GM04504 (cell line): Measurements from ENCODE around the gene MSANTD2.

Experiments used
- DNase-seq: peaks from one replicate; pipeline ENCODE4 v3.0.0-alpha.2; 2012; ENCODE audit warnings: low read depth

Gene MSANTD2

DNA sequence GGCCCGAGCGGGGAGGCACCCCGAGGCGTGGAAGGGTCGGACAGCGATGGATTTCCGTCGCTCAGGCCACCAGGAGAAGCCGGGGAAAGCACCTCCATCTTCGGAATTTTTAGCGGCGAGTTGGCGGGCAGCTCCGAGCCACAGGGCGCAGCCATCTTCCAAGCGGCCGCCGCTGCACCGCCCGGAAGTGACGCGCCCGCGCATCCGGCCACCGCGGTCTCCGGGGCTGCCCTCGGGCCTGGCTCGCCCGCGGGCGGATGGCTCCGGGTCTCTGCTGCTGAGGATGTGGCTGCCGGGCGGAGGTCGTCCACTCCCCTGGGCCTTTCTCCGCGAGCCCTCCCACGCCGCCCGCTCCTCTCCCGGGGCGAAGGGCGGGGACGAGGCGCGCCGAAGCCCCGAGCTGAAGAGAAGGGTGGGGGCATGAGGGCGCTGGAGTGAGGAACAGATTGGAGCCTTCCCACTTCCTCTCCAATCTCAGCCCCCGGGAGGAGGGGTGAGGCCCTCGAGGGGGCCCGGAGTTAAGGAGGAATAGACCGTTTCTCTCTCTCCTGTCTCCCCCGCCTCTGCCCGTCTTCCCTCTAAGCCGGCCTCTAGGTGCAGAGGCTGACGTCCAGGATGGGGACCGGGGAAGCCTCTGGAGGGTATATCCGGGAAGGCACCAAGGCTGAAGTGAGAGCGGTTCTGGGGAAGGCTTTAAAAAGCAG lies at the start of gene MSANTD2:
Gene MSANTD2, minus strand, starts transcription at position 181 of the 704 bp plus-strand sequence. Its CDS starts 26 bp downstream, at position 155.
- DNase-seq: peak; percentile 40

GRCh38 chr11:124846070-124846673 lies 46.0 kb upstream of the MSANTD2 start:
- no peak for DNase-seq

GRCh38 chr11:124844664-124845079 lies 44.5 kb upstream of the MSANTD2 start:
- DNase-seq: no peak

DNA sequence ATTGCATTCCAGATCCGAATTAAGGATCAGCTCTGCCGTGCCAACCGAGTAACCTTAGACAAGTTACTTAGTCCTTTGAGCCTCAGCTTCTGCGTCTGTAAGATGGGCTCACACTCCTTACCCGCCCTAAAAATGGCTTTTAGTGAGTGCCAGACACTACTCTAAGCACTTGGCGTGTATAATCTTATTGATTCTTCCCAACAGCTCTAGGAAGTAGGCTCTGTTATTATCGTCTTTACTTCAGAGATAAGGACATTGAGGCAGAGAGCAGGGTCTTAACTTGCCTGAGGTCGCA lies 43.4 kb upstream of the MSANTD2 start:
- no peak for DNase-seq

DNA sequence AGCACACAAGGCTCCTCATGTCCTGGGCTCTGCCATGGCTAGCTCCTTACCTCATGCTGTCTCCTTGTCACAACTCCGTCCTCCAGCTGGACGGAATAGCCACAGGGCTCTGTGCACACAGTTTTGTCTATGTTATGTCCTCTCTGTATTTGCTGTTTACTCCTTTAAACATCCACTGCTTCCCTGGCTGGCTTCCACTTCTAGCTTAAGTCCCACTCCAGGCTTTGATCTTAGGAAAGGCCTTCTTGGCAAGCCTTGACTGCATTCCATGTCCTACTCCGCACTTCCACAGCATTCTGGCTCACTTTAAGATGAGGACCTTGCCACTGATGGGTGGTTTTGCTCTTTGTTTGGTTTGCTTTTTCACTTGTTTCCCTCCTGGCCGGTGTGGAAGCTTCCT lies 42.1 kb upstream of the MSANTD2 start:
- DNase-seq: no peak

DNA sequence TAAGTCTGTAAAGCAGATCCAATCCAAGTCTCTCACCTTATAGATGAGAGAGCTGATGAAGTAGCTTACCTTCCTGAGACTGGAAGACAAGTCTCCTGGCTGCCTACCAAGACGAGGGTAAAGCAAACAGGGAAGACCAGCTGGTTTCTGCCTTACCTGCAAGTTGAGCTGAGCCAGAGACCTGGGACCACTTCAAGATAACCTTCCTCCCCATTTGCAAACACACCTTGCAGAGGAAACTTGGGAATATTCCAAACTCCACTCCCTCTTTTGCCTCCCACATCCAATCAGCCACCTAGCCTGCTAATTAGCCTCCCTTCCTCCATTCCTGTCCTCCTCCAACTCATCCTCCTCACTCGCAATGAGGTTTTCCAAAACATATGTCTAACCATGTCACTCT lies 41.6 kb upstream of the MSANTD2 start:
- DNase-seq: no peak

- no peak for DNase-seq
Measured at GRCh38 chr11:124841201-124841600, 41.0 kb upstream of the MSANTD2 start.

DNA sequence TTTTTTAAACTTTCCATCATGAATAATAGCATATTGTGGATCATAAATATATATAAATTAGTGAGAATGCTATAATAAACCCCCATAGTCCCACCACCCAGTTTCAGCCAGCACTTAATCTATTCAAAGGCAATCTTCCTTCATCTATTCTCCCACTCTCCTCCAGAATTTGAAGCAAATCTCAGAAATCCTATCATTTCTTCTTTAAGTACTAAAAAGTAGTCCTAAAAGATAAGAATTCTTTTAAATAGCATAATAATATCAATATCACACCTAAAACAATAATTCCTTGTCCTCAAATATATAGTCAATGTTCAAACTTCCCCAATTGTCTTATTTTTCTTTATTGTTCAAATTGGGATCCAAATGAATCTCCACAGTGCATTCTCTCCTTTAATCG lies 40.5 kb upstream of the MSANTD2 start:
- no peak for DNase-seq

- DNase-seq: no peak
Measured at GRCh38 chr11:124839972-124840621, 39.9 kb upstream of the MSANTD2 start.

DNA sequence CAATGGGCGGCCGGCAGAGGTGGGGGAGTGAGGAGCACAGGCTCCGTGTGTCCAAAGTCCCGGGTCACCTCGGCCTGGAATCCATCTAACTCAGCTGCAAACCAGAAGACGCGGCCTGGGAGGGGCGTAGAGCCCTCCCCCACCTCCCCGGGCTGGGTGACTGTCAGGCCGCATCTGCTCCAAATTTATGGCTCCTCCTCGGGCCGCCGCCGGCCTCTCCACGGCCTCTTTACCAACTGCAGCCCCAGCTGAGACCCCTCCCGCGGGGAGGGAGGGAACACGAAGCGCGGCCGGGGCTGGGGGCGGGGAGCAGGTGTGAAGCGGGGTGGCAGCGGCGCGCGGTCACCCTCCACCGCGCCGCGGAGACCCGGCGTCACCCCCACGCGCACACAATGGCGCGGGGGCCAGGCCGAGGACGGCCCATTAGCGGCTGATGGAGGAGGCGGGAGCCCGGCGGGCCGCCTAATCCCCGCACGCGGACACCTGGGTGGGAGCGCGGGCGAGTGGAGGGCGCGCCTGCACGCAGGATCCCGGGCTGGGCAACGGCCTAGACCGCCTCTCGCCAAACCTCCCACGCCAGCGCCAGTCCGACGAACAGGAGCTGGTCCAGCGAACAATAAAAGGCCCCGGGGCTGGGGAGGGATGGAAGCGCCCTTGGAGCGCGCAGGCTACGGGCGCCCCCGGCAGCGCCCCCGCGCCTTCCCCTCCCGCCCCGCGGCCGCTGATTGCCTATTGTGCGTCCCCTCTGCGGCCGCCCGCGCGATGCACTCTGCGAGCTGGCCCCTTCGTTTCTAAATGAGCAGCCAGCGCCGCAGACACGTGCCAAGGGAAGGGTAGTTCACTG lies 39.1 kb upstream of the MSANTD2 start:
- no peak for DNase-seq

- no peak for DNase-seq
Measured at GRCh38 chr11:124838805-124839127, 38.6 kb upstream of the MSANTD2 start.

GRCh38 chr11:124837491-124837856 lies 37.3 kb upstream of the MSANTD2 start:
- DNase-seq: peak; percentile 57

- DNase-seq: no peak
Measured at GRCh38 chr11:124835918-124836317, 35.7 kb upstream of the MSANTD2 start.

DNA sequence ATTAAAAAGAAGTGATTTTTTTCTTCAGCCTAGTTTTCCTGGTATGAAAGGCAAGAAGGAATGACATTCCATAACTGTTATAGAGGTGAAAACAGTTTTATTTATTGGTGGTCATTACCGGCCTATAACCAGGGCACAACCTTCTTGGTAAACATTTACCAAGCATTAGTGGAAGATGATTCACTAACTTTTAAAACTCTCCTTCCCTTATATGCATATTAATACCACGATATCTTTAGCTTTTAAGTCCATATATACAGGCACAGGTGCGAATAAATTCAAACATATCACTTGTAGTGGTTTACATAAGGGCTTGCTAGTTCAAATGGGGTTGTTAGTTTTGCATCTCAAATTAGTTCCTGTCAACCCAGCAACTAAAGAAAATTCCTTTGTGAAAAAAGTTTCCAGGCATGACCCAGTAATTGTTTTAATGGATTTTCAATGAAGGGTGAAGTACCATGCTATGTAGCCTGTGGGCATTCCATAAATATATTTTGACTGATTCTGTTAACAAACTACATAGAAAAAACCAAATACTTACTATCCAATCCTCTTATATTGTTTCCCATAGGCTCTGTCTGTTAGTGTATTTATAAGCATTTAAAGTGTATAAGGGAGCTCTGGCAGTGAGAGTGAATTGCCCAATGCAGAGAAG lies 34.4 kb upstream of the MSANTD2 start:
- DNase-seq: no peak

- DNase-seq: no peak
Measured at GRCh38 chr11:124832571-124832970, 32.4 kb upstream of the MSANTD2 start.

- DNase-seq: no peak
Measured at GRCh38 chr11:124831897-124832296, 31.7 kb upstream of the MSANTD2 start.

DNA sequence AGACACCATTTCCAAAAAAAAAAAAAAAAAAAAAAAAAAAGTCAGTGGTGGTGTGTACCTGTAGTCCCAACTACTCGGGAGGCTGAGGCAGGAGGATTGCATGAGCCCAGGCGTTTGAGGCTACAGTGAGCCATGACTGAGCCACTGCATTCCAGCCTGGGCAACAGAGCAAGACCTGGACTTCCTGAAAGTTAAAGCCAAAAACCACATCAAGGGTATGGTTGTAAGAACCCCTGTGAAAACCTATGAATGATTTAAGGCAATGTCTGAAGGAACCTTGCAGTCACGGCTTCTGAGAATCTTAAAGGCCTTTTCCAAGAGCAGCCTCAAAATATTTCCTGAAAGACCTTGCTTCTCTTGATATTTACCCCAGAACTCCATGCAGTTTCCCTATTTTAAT lies 30.5 kb upstream of the MSANTD2 start:
- no peak for DNase-seq

GRCh38 chr11:124829986-124830385 lies 29.8 kb upstream of the MSANTD2 start:
- no peak for DNase-seq

DNA sequence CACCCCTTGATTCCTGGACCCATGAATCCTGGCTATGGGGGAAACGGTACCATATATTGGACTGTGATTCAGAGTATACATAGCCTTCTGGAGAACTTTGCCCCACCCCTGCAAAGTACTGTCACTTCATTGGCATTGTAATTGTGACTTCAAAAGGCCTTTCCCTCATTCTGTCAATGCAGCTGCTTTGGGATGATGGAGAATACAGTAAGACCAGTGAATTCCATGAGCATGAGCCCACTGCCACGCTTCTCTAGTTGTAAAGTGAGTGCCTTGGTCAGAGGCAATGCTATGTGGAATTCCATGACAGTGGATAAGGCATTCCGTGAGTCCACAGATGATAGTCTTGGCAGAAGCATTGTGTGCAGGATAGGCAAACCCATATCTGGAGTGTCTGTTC lies 25.7 kb upstream of the MSANTD2 start:
- no peak for DNase-seq

DNA sequence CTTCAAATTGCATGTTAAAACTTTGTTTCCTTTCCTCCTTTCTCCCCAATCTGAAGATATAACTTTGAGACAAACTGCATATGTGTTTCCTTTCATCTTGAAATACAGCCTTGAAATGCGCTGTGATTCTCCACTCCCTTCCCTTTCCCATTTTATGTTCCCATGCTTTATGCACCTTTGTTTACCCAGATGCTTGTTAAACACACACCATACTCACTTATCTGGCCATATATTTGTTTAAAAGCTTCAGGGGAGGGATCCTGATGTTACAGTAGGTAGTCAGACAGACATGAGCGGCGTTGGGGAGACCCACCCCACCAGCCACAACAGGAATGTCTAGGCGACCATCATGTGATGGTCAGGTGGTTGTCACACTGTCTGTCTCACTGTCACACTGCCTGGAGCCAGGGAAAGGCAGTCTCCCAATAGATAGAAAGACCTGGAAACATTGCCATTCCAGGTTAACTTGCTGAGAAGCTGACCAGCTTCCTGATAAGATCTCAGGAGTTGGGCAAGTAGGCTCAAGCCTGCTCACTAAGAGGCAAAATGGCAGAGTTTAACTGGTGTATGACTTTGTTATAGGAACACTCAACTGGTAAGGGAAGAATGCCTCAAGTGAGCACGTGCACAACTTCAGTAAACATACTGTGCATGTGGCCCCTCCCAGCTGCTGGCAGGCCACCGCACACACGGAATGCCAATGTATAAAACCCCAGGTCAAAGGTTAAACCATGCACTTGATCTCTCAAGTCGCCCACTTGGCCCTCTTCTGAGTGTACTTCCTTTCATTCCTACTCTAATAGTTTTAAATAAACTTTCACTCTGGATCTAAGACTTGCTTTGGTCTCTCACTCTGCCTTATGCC lies 23.5 kb upstream of the MSANTD2 start:
- no peak for DNase-seq

DNA sequence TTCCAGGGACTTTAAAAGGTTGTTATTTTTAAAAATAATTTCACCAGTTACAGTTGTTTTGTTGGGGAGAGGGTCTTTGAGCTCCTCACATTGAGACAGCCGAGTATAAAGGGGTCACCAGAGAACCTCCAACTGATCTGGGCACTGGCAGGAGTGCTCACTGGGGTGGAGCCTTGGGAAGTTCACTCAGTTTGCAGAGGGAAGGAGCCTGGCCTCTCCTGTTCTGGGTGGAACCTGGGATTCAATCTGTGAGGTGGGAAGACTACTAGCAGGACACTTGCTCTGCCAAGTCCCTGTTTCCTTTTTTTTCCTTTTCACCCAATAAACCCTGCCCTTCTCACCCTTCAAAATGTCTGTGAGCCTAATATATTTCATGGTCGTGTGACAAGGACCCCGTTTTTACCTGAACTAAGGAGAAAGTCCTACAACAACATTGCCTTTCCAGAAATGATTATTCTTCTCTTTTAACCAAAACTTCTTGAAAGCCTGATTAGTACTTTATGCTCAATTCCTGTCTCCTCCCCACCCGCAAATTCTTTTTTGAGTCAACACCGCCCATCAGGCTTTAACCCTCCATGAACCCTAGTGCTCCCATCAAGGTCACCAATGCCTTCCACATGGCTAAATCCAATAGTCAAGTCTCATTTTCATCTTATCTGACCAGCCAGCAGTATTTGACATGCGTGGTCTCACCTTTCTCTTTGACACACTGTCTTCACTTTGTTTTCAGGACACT lies 22.0 kb upstream of the MSANTD2 start:
- no peak for DNase-seq
